ENCODE data around the gene ANGPTL1.

Gene ANGPTL1

GRCh38 chr1:178802873-178803272, 68.0 kb downstream of the ANGPTL1 start:
- in situ Hi-C loops (cut with HindIII; ENCODE audit: low pct_ligation_motif_present, low pct_unique_long_range_greater_than_20kb, low sequenced_read_pairs), result no loop called here
- DNase-seq, result no peak

Data from ACHN (cell line).